Kasumi-1 (cell line): ENCODE measurements around the gene MON1B.

ENCODE experiments used
- DNase-seq, 2 experiments: peaks; one replicate each; lab custom pipeline; 2025; lab: John Stamatoyannopoulos, UW

Gene MON1B

DNA sequence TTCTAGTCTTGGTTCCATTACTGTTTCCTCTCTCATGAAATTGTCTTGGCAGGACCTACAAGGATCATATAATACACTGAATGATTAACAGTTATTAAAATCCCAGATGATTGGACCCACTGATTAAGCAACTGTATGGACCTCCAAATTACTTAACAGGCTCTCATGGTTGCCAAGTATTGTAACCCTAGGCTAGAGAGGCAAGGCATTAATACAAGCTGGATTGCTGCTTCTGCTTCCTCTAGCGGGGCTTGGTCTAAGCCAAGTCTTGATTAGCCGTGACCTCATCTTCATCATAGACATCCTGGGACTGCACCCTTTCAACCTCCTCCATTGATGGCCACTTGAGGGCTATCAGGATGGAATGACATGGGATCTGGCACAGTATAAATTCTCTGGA, 55.2 kb downstream of the MON1B start:
- no peak for DNase-seq

DNA sequence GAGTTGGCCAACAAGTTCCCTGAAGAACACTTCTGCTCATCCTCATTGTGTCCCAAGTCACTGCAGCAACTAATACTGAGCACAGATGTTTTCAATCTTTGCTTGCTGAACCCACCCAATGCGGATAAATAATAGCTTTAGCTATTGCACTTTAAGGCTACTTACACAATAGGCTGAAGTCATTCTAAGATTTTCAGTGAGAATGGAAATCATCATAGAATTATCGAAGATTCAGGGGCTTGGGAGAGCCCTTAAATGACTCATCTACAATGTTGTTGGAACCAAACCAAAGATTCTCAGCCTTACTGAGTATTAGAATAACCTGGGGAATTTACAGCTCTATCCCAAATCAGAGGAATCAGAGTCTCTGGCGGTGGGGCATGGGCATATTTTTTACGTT, 59.4 kb downstream of the MON1B start:
- DNase-seq, result no peak
